K562 (cell line): ENCODE data around the gene SLC22A1. TPM values are rescaled to one million over a fixed set of nuclear protein-coding genes. Genes with fewer than 3 reads are reported as not detected.

Experiments used
- CHD2 ChIP-seq: IDR thresholded peaks from 2 replicates; pipeline ENCODE4 v1.6.1; 2011; ENCODE audit warnings: low read depth, low read length
- CREB1 ChIP-seq, 2 experiments: sonication (generic) in 1 of 2; formaldehyde crosslinking in 1 of 2; IDR thresholded peaks; 2 replicates each; pipeline versions ENCODE4 v1.6.1 to v1.8.0; 2012 to 2022; ENCODE audit warnings: inconsistent platforms in 1 of 2, mild to moderate bottlenecking in 1 of 2, missing genetic modification reagents in 1 of 2, moderate library complexity in 1 of 2
- DMBX1 ChIP-seq: fragments of 250-450 bp; sonication (Bioruptor Pico); IDR thresholded peaks from 2 replicates; pipeline ENCODE4 v1.8.0; 2022; ENCODE audit warnings: inconsistent platforms, mild to moderate bottlenecking, moderate library complexity, borderline replicate concordance
- EGR1 ChIP-seq: fragments of 450-650 bp; conservative IDR thresholded peaks from 2 replicates; pipeline ENCODE4 v1.6.1; 2017; ENCODE audit warnings: mild to moderate bottlenecking
- HLTF ChIP-seq: fragments of 450-650 bp; IDR thresholded peaks from 2 replicates; pipeline ENCODE4 v1.6.1; 2016
- MYC ChIP-seq, 2 experiments: fragments of 250-450 bp in 1 of 2; sonication (Bioruptor Pico) in 1 of 2; IDR thresholded peaks; 2 replicates each; pipeline versions ENCODE4 v1.5.1 to v1.6.1; 2012 to 2021; ENCODE audit warnings: low read depth in 2 of 2, borderline replicate concordance in 1 of 2, improper control_type of control experiment in 1 of 2, low read length in 1 of 2, mild to moderate bottlenecking in 1 of 2, moderate library complexity in 1 of 2
- NONO ChIP-seq, 2 experiments: fragments of 200-400 bp in 1 of 2; fragments of 450-650 bp in 1 of 2; formaldehyde crosslinking in 1 of 2; IDR thresholded peaks; 2 replicates each; pipeline ENCODE4 v1.6.1; 2017; ENCODE audit warnings: low read depth in 2 of 2, mild to moderate bottlenecking in 2 of 2, moderate library complexity in 2 of 2, low read length in 1 of 2
- NRF1 ChIP-seq, 2 experiments: fragments of 450-650 bp; IDR thresholded peaks in 1 of 2; conservative IDR thresholded peaks in 1 of 2; 2 replicates each; pipeline ENCODE4 v1.6.1; 2014; ENCODE audit warnings: mild to moderate bottlenecking in 2 of 2
- TEAD1 ChIP-seq, 2 experiments: fragments of 450-650 bp in 1 of 2; sonication (generic) in 1 of 2; formaldehyde crosslinking; IDR thresholded peaks; 2 replicates each; pipeline versions ENCODE4 v1.4.0 to v1.8.0; 2020 to 2022; ENCODE audit warnings: mild to moderate bottlenecking in 2 of 2, missing genetic modification reagents in 1 of 2
- TOE1 ChIP-seq, 2 experiments: fragments of 450-650 bp in 1 of 2; sonication (generic) in 1 of 2; formaldehyde crosslinking in 1 of 2; IDR thresholded peaks; 2 replicates each; pipeline versions ENCODE4 v1.7.1 to v1.8.0; 2016 to 2022; ENCODE audit warnings: borderline replicate concordance in 2 of 2, mild to moderate bottlenecking in 2 of 2, antibody characterized with exemption in 1 of 2, inconsistent platforms in 1 of 2, low read depth in 1 of 2, missing genetic modification reagents in 1 of 2, moderate library complexity in 1 of 2
- TRIM28 ChIP-seq: fragments of 450-650 bp; IDR thresholded peaks from 2 replicates; pipeline ENCODE4 v1.6.1; 2017
- polyA plus RNA-seq, 8 experiments: library from polyadenylated mRNA; depleted of rRNA in 4 of 8; stranded (reverse) in 5 of 8; unstranded in 3 of 8; fragments of >200 nt; fragmentation: Nextera tagmentation in 2 of 8; fragmentation: Illumina TruSeq in 1 of 8; extraction: Ambion mirVana in 2 of 8; extraction: Trizol in 1 of 8; gene quantifications; 2 replicates each; pipeline versions ENCODE4 v1.2.1 to v1.2.3, GENCODE V29; 2011 to 2014; ENCODE audit warnings: inconsistent platforms in 1 of 8, missing spikeins in 1 of 8
- total RNA-seq, 7 experiments: library from RNA; depleted of rRNA in 6 of 7; stranded (reverse); fragments of >200 nt in 6 of 7; fragmentation: Illumina TruSeq in 2 of 7; extraction: Trizol in 2 of 7; gene quantifications; 2 replicates each; pipeline versions ENCODE4 v1.2.1 to v1.2.3, GENCODE V29; 2011 to 2021; ENCODE audit warnings: low replicate concordance in 1 of 7
- TF ChIP-seq, protein P1 (sequence below), 2 experiments: fragments of 450-650 bp in 1 of 2; sonication (generic) in 1 of 2; formaldehyde crosslinking in 1 of 2; IDR thresholded peaks; 2 replicates each; pipeline versions ENCODE4 v1.7.1 to v1.9.0; 2016 to 2022; ENCODE audit warnings: inconsistent platforms in 1 of 2, mild to moderate bottlenecking in 1 of 2, missing genetic modification reagents in 1 of 2

SLC22A1 gene
- total and polyA plus RNA-seq, 9 of the 15 experiments (the other 6 are each of a cell fraction or from before 2014, with no cell fraction given), result 0.11 to 0.60 (median 0.26) TPM; not detected in 4

DNA sequence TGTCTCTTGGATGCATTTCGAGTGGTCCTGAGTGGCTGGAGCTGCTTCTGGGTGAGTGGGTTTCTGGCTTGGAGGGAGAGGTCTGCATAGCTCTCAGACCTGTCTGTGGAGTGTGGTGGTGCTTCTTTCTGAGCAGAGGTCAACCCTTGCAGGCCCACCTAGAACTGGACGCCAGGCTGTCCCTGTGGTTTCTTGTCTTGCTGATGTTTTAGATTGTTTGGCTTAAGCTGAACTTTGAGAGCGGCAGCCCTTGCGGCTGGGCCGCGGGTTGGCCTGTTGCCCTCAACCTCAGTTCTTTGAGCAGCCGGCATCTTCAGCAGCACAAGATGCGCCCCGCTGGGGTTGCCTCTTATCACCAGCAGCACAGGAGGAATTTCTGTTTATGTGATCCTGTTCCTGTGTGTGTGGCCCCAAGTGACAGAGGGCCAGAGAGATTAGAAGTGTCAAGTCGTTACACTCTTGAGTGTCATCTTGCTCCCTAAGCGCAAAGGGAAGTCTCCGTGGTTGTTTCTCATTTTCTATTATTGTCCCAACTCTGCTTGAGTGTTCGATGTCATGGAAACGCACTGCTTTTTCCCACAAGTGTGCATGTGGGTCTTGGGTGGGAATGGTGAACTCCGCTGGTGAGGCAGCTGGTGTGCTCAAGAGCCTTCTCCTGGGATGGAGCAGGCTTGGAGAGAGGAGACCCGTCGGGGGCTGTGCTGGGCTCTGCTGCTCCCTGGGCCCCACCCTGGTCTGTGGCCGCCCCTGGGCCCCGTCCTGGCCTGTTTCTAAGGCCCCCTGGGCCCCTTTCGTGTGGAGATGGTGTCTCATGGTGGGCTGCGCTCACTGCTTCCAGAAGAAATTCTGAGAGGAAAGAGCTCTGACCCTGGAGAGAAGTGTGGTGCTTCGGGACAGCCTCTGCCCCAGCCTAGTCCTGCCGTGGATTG lies 20.1 kb upstream of the SLC22A1 start (continued):
- TF ChIP-seq, protein P1, sequence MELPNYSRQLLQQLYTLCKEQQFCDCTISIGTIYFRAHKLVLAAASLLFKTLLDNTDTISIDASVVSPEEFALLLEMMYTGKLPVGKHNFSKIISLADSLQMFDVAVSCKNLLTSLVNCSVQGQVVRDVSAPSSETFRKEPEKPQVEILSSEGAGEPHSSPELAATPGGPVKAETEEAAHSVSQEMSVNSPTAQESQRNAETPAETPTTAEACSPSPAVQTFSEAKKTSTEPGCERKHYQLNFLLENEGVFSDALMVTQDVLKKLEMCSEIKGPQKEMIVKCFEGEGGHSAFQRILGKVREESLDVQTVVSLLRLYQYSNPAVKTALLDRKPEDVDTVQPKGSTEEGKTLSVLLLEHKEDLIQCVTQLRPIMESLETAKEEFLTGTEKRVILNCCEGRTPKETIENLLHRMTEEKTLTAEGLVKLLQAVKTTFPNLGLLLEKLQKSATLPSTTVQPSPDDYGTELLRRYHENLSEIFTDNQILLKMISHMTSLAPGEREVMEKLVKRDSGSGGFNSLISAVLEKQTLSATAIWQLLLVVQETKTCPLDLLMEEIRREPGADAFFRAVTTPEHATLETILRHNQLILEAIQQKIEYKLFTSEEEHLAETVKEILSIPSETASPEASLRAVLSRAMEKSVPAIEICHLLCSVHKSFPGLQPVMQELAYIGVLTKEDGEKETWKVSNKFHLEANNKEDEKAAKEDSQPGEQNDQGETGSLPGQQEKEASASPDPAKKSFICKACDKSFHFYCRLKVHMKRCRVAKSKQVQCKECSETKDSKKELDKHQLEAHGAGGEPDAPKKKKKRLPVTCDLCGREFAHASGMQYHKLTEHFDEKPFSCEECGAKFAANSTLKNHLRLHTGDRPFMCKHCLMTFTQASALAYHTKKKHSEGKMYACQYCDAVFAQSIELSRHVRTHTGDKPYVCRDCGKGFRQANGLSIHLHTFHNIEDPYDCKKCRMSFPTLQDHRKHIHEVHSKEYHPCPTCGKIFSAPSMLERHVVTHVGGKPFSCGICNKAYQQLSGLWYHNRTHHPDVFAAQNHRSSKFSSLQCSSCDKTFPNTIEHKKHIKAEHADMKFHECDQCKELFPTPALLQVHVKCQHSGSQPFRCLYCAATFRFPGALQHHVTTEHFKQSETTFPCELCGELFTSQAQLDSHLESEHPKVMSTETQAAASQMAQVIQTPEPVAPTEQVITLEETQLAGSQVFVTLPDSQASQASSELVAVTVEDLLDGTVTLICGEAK (IDR thresholded peaks at IDR 0.05), result peak; percentile 41
- TF ChIP-seq, protein P1 (CRISPR knock-in tag; IDR thresholded peaks at IDR 0.05), result no peak
- peak; percentile 96 for TF ChIP-seq DMBX1 (CRISPR knock-in tag)
- peak in 1 of 2 experiments; percentile 60; a peak in 3 of 4 replicates for TF ChIP-seq NRF1 (conservative IDR thresholded peaks at IDR 0.05 in 1 of 2, IDR thresholded peaks at IDR 0.05 in 1 of 2)
- TF ChIP-seq CREB1 (IDR thresholded peaks at IDR 0.05), result peak; percentile 88
- TF ChIP-seq CREB1 (CRISPR knock-in tag; IDR thresholded peaks at IDR 0.05), result 0 out of 2 replicates have a peak, but pooled peaks have one; percentile 13
- TF ChIP-seq HLTF, result peak; percentile 90
- peak; percentile 74 for TF ChIP-seq TRIM28
- no peak for TF ChIP-seq EGR1
- TF ChIP-seq NONO (IDR thresholded peaks at IDR 0.05; ENCODE audit: low read depth in 2 of 2, low read length in 1 of 2), result peak in 1 of 2 experiments; percentile 85; a peak in 2 of 4 replicates
- TF ChIP-seq MYC (IDR thresholded peaks at IDR 0.05; ENCODE audit: low read depth, low read length), result peak; percentile 73
- no peak for TF ChIP-seq MYC (CRISPR knock-in tag; IDR thresholded peaks at IDR 0.05; ENCODE audit: borderline replicate concordance, low read depth)
- TF ChIP-seq TEAD1 (CRISPR knock-in tag; IDR thresholded peaks at IDR 0.05), result peak; percentile 92 to 97
- 0 out of 2 replicates have a peak, but pooled peaks have one; percentile 22 for TF ChIP-seq CHD2
- TF ChIP-seq TOE1 (IDR thresholded peaks at IDR 0.05; ENCODE audit: borderline replicate concordance), result peak; percentile 54; the same call in 1 of the 2 replicates
- no peak for TF ChIP-seq TOE1 (CRISPR knock-in tag; IDR thresholded peaks at IDR 0.05; ENCODE audit: borderline replicate concordance, low read depth)
